ENCODE measurements around the gene KRTAP2-3. TPM values are rescaled to one million over a fixed set of nuclear protein-coding genes. Genes with fewer than 3 reads are reported as not detected.
"Not testable (repeated sequence)": the region's sequence is repeated elsewhere in the genome, so short reads cannot be mapped to it uniquely, and the experiment has no call there.

Gene KRTAP2-3
- total RNA-seq, 1 experiment from 2014 or later = 6.3 TPM

DNA sequence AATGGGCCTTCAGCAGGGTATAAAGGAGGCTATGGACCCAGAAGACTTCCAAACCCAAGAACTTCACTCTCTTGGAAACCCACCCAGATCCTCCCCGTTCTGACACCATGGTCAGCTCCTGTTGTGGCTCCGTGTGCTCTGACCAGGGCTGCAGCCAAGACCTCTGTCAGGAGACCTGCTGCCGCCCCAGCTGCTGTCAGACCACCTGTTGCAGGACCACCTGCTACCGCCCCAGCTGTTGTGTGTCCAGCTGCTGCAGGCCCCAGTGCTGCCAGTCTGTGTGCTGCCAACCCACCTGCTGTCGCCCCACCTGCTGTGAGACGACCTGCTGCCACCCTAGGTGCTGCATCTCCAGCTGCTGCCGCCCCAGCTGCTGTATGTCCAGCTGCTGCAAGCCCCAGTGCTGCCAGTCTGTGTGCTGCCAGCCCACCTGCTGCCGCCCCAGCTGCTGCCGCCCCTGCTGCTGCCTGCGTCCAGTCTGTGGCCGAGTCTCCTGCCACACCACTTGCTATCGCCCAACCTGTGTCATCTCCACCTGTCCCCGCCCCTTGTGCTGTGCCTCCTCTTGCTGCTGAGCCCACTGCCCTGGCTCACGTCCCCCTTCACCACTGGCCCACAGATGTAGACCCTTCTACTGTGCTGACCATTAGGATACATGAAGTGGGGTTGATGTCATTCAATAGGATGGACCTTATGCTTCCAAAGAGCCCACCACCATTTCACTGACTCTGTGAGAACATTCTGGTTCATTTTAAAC, 24.4 kb upstream of the KRTAP2-3 start, which contains the start of gene KRTAP4-7:
Gene KRTAP4-7 (plus strand): TSS at position 51 of the 757 bp plus-strand sequence. CDS start 57 bp downstream, at position 108.
- Histone ChIP-seq H3K4me2 (ENCODE audit: low read length) (peak within 1 kb of the TSS; percentile 62), H3K27ac (ENCODE audit: low read depth, low read length) (peak within 1 kb of the TSS; percentile 76)

DNA sequence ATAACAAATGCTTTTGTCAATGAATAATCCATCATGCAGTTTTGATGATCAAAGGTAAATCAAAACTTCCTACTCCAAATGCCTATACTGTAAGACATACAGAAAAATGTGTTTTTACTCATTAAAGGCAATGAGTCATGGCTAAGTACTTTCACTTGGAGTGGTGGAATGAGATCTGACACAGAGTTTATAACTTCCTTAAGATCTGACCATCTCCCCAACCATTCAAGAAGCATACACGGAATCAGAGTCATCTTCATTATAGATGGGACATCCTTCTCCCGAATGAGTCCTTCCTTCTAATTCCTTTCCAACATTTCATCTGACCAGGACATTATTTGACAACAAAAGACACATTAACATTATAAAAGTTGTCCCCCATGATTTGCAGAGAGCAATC, 23.5 kb upstream of the KRTAP2-3 start:
- BruUV-seq (replicated peaks); RAD21 ChIA-PET (ENCODE audit: low non-redundant PET in 1 of 2, low total read pairs in 2 of 2, uncharacterized antibody in 2 of 2, unreplicated experiment in 2 of 2); POLR2A ChIA-PET; DNase-seq (ENCODE audit: low read depth, low spot score); H2AFZ ChIP-seq (ENCODE audit: low read depth, low read length, poor library complexity, severe bottlenecking); H4K20me1 ChIP-seq (ENCODE audit: insufficient read depth); H3K27me3 ChIP-seq (ENCODE audit: insufficient read depth, low read length); CTCF ChIA-PET; H3K9me2 ChIP-seq (ENCODE audit: insufficient read depth); intact Hi-C loops (cut with micrococcal nuclease); H3K9me3 ChIP-seq (ENCODE audit: control insufficient read depth in 1 of 2, insufficient read depth in 1 of 2, low read depth in 1 of 2, low read length in 2 of 2): not testable (repeated sequence)
- Histone ChIP-seq H3K4me3 (replicated peaks in 1 of 2; ENCODE audit: low read depth in 1 of 2, low read length in 2 of 2) (peak overlapping the region; percentile 40 to 56), H3K79me2 (ENCODE audit: insufficient read depth, low read length) (peaks cover 50% of the 10 kb centered on the region), H3K36me3 (ENCODE audit: control insufficient read depth in 1 of 2, insufficient read depth in 2 of 2, low read length in 2 of 2) (peaks cover 0 to 30% of the 10 kb centered on the region in 2 experiments; a peak in 2 of 4 replicates), H3K9ac (ENCODE audit: low read length) (peak overlapping the region; percentile 49; the same call in 1 of the 2 replicates), H3K4me2 (ENCODE audit: low read length) (peak overlapping the region; percentile 62), H3K4me1 (ENCODE audit: control insufficient read depth in 1 of 2, insufficient read depth in 2 of 2, low read length in 2 of 2) (peaks cover 20 to 54% of the 10 kb centered on the region in 2 experiments), H3K27ac (ENCODE audit: low read depth, low read length) (peak overlapping the region; percentile 76; the same call in 1 of the 2 replicates)
- TF ChIP-seq JUND (IDR thresholded peaks at IDR 0.05) = 0 out of 2 replicates have a peak, but pooled peaks have one; percentile 8
- peak; percentile 31; the same call in 1 of the 2 replicates for TF ChIP-seq SP1 (IDR thresholded peaks at IDR 0.05; ENCODE audit: low read depth)
- peak; percentile 83 for ATAC-seq

More for the DNA sequence above, 24.4 kb upstream of the KRTAP2-3 start, which contains the start of gene KRTAP4-7:
- H3K27me3 ChIP-seq (ENCODE audit: insufficient read depth, low read length); H3K9me2 ChIP-seq (ENCODE audit: insufficient read depth); CTCF ChIA-PET; H4K20me1 ChIP-seq (ENCODE audit: insufficient read depth); H2AFZ ChIP-seq (ENCODE audit: low read depth, low read length, poor library complexity, severe bottlenecking); H3K9me3 ChIP-seq (ENCODE audit: control insufficient read depth in 1 of 2, insufficient read depth in 1 of 2, low read depth in 1 of 2, low read length in 2 of 2); BruUV-seq (replicated peaks); intact Hi-C loops (cut with micrococcal nuclease); RAD21 ChIA-PET (ENCODE audit: low non-redundant PET in 1 of 2, low total read pairs in 2 of 2, uncharacterized antibody in 2 of 2, unreplicated experiment in 2 of 2); DNase-seq (ENCODE audit: low read depth, low spot score): not testable (repeated sequence)
- POLR2A ChIA-PET = interaction anchor here (1.6 kb wide), 1 partner anchor 56 kb away, joined by 5 read pairs; the partner anchor contains the start of gene KRTAP4-6
- TF ChIP-seq POLR2AphosphoS5 (IDR thresholded peaks at IDR 0.05; ENCODE audit: low read depth, low read length) (peak; percentile 14; the same call in 1 of the 2 replicates), CBX3 (IDR thresholded peaks at IDR 0.05; ENCODE audit: low read depth) (peak; percentile 48; the same call in 1 of the 2 replicates)
- peak; percentile 56 for ATAC-seq
- Histone ChIP-seq H3K4me3 (replicated peaks in 1 of 2; ENCODE audit: low read depth in 1 of 2, low read length in 2 of 2) (peak within 1 kb of the TSS; percentile 40 to 56), H3K79me2 (ENCODE audit: insufficient read depth, low read length) (peaks cover 42% of the 10 kb centered on the region), H3K4me1 (ENCODE audit: control insufficient read depth in 1 of 2, insufficient read depth in 2 of 2, low read length in 2 of 2) (peaks cover 20 to 47% of the 10 kb centered on the region in 2 experiments), H3K36me3 (ENCODE audit: control insufficient read depth in 1 of 2, insufficient read depth in 2 of 2, low read length in 2 of 2) (peaks cover 0 to 22% of the 10 kb centered on the region in 2 experiments; a peak in 2 of 4 replicates), H3K9ac (ENCODE audit: low read length) (peak within 1 kb of the TSS; percentile 49)

All from HCT116 (cell line).